Right cardiac atrium (tissue), 5 donors: Measurements from ENCODE around the gene RC3H2. TPM values are rescaled to one million over a fixed set of nuclear protein-coding genes. Genes with fewer than 3 reads are reported as not detected.
"Not testable (repeated sequence)": the region's sequence is repeated elsewhere in the genome, so short reads cannot be mapped to it uniquely, and the experiment has no call there.

Experiments
- ATAC-seq, 2 donors: fragments of 200-7000 bp; cut with Tn5 transposase; one replicate each; pipeline versions ENCODE4 v1.8.0 to v1.9.1; 2020; ENCODE audit warnings: moderate library complexity in 2 of 2, mild to moderate bottlenecking in 1 of 2
- DNase-seq, 3 donors: peaks; one replicate each; pipeline ENCODE4 v3.0.0-alpha.2; 2020
- H3K27ac ChIP-seq: one replicate; pipeline ENCODE4 v1.5.1; 2013; ENCODE audit warnings: mild to moderate bottlenecking, low read length, control low read depth, moderate library complexity
- H3K27me3 ChIP-seq: one replicate; pipeline ENCODE4 v1.6.1; 2013; ENCODE audit not compliant: control insufficient read depth, insufficient read depth
- H3K4me1 ChIP-seq: one replicate; pipeline ENCODE4 v1.6.1; 2013; ENCODE audit warnings: low read length; ENCODE audit not compliant: control insufficient read depth, insufficient read depth
- H3K4me3 ChIP-seq: one replicate; pipeline ENCODE4 v1.5.1; 2013; ENCODE audit warnings: low read length, control low read depth
- H3K9me3 ChIP-seq: one replicate; pipeline ENCODE4 v1.6.1; 2013; ENCODE audit warnings: low read length; ENCODE audit not compliant: control insufficient read depth
- WGBS: extraction: QIAGEN DNeasy Blood & Tissue Kit; methylation state at CpG from one replicate; pipeline ENCODE4 v1.1.7; 2013; 5-methylcytosine and 5-hydroxymethylcytosine counted together
- intact Hi-C, 4 donors: fragments of 100-400 bp; cut with DNase I; formaldehyde crosslinking; loops; one replicate each; pipeline versions ENCODE4 v1.11.0 to v1.14.0; 2022 to 2023
- polyA plus RNA-seq: library from polyadenylated mRNA; stranded (reverse); fragments of 200-250 nt; gene quantifications from one replicate; pipeline ENCODE4 v1.2.3, GENCODE V29; 2013
- total RNA-seq, 4 donors: library from RNA; stranded (reverse); fragmentation: NEBNext Ultra II Directional; extraction: Animal tissue kit (Norgen Biotek cat#: 25700); gene quantifications; one replicate each; pipeline ENCODE4 v1.2.1, GENCODE V29; 2021
- donor health status: healthy with polysubstance abuse.
- donor health status: DM: no; HTN: yes; CAD: no.
- donor health status: DM: no; HTN: no; CAD: no.
- donor health status: DM: no; HTN: yes; CAD: no; lungs with severe emphysema.
- donor health status: DM: yes; HTN: yes; CAD: no.

Gene RC3H2
- total and polyA plus RNA-seq, 5 donors = 11.5 to 42.1 (median 38.6) TPM

DNA sequence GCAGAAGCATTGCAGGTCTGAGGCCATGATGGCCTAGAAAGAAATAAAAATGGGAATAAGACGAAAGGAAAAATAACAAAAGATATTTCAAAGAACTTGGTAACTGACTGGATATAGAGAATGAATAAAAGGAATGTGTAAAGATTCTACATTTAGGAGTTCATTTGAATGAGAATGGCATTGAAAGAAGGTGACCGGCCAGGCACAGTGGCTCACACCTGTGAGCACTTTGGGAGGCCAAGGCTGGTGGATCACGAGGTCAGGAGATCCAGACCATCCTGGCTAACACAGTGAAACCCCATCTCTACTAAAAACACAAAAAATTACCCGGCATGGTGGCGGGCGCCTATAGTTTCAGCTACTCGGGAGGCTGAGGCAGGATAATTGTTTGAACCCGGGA is 17.6 kb upstream of the RC3H2 start:
- intact Hi-C loops = no loop called here
- Histone ChIP-seq H3K4me1 (no peaks in the 10 kb centered on the region), H3K9me3 (no peaks in the 10 kb centered on the region), H3K4me3 (no peak overlapping the region), H3K27ac (no peak overlapping the region), H3K27me3 (no peaks in the 10 kb centered on the region)
- DNase-seq (no peak), ATAC-seq (no peak)
- 90% methylated on average over 8 of the region's 8 CpGs for WGBS

DNA sequence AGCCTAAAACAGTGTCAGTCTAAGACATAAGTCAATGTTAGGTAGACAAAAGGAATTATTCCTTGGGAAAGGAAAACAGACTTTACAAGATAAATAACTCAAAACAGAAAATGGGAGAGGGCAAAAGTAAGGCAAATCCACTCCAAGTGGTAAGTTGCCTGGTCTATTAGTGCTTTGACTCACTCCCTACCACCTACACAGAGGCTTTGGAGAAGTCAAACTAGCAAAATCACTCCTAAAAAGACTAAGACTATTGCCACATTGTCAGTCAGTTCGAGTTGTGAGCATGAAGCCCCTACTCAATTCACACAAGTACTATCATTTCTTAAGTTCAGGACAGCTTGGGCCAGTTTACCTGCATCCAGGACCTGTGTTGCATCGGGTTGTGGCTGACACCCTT is 13.2 kb upstream of the RC3H2 start:
- H3K4me1 ChIP-seq = no peaks in the 10 kb centered on the region
- H3K4me3 ChIP-seq = no peak overlapping the region
- ATAC-seq = no peak
- H3K27ac ChIP-seq = no peak overlapping the region
- DNase-seq = no peak
- no peaks in the 10 kb centered on the region for H3K27me3 ChIP-seq
- intact Hi-C loops = no loop called here
- H3K9me3 ChIP-seq = no peaks in the 10 kb centered on the region
- 86% methylated on average over 2 of the region's 2 CpGs for WGBS

DNA sequence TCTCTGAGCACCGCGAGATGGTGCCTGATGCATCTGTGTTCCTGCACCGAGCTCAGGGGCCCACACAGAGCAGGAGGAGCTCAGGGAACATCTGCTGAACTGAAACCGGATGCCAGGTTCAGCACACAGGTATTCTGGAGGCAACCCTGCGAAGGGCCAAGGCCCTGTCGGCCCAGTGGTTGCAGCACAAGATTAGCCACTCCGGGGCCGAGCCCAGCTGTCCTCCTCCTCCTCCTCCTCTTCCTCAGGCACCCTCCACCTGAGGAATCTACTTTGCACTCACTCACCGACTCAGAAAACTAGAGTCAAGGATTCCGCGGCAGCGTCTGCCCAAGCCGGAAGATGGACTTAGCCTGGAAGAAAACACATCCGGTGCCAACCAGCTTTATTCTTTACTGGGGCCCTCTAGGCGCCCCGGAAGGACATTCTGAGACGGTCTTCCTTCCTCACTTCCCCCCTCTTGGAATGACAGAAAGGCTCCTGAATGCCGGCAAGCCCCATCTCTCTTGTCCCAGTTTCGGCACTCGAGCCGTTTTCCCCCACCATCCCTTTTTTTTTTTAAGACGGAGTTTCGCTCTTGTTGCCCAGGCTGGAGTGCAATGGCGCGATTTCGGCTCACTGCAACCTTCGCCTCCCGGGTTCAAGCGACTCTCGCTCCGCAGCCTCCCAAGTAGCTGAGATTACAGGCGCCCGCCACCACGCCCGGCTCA is 8.0 kb upstream of the RC3H2 start, which contains the start of gene ZBTB6:
TSS of gene ZBTB6 (minus strand) at position 360 of the 710 bp plus-strand sequence. CDS start 1,251 bp downstream, outside the sequence.
- Histone ChIP-seq H3K27me3 (no peaks in the 10 kb centered on the region), H3K4me3 (peak within 1 kb of the TSS; percentile 97), H3K4me1 (no peaks in the 10 kb centered on the region), H3K9me3 (no peaks in the 10 kb centered on the region), H3K27ac (peak within 1 kb of the TSS; percentile 95)
- DNase-seq (peak; percentile 69 to 84 (median 78)), ATAC-seq (peak; percentile 98)
- intact Hi-C loops = no loop called here
- under 1% methylated on average over 35 of the region's 35 CpGs for WGBS

DNA sequence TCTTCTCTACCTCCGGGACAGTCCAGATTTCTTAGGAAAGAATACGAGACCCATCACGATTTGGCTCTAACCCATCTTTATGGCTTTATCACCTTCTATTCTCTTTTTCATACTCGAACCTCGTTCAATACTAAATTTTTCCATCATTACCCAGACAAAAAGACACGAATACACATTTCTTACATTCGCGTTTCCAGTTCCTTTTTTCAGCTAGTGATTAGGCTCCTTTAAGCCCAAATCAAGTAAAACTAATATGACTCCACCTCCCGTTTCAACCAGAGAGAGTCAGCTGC is 7.5 kb upstream of the RC3H2 start:
- 4% methylated on average over 9 of the region's 9 CpGs for WGBS
- intact Hi-C loops = no loop called here
- no peak for DNase-seq
- Histone ChIP-seq H3K9me3 (no peaks in the 10 kb centered on the region), H3K27me3 (no peaks in the 10 kb centered on the region), H3K27ac (peak overlapping the region; percentile 95), H3K4me1 (no peaks in the 10 kb centered on the region), H3K4me3 (peak overlapping the region; percentile 97)
- ATAC-seq = no peak

DNA sequence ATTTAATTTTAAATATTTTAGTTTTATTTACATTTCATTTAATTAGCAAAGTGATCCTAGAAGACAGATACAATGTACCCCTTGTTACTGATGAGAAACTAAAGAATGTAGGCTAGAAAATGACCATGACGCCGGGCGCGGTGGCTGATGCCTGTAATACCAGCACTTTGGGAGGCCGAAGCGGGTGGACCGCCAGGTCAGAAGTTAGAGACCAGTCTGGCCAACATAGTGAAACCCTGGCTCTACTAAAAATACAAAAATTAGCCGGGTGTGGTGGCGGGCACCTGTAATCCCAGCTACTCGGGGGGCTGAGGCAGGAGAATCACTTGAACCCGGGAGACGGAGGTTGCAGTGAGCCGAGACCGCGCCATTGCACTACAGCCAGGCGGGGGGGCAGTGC is 963 bp upstream of the RC3H2 start:
- H3K27ac ChIP-seq, H3K9me3 ChIP-seq, ATAC-seq, H3K4me1 ChIP-seq, H3K4me3 ChIP-seq, intact Hi-C loops, H3K27me3 ChIP-seq: not testable (repeated sequence)
- WGBS = 94% methylated on average over 16 of the region's 16 CpGs
- peak in 1 of 3 donors; percentile 65 for DNase-seq

DNA sequence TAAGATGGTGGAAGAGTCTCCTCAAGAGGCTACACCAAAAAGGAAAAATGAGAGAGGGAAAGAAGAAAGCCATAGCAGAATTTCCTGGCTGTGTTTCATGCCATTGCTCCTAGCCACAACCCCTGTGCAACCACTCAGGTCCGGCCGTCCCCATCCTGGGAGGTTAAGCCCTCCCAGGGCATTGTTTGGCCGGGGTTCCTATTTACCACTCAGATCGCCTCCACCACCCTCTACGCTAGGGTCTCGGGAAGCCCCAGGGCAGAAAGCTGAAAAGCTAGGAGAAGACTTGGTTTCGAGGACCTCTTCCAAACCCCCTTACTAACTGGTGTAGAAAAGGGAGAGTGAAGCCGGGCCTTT is 715 bp downstream of the RC3H2 start:
- intact Hi-C loops = no loop called here
- peak overlapping the region; percentile 93 for H3K27ac ChIP-seq
- WGBS = under 1% methylated on average over 8 of the region's 8 CpGs
- H3K9me3 ChIP-seq = no peaks in the 10 kb centered on the region
- H3K4me3 ChIP-seq = peak overlapping the region; percentile 92
- no peaks in the 10 kb centered on the region for H3K27me3 ChIP-seq
- no peaks in the 10 kb centered on the region for H3K4me1 ChIP-seq
- peak; percentile 47 to 62 for ATAC-seq
- DNase-seq = peak in 1 of 3 donors; percentile 35

GRCh38 chr9:122900791-122901190 is 4.4 kb downstream of the RC3H2 start:
- Histone ChIP-seq H3K4me1 (peaks cover 2% of the 10 kb centered on the region), H3K9me3 (no peaks in the 10 kb centered on the region), H3K27ac (no peak overlapping the region), H3K4me3 (peak overlapping the region; percentile 20), H3K27me3 (no peaks in the 10 kb centered on the region)
- WGBS = 58% methylated on average over 2 of the region's 2 CpGs
- no peak for ATAC-seq
- no peak for DNase-seq
- intact Hi-C loops = no loop called here

- WGBS = 99% methylated on average over 1 of the region's 1 CpG
- ATAC-seq = no peak
- no peaks in the 10 kb centered on the region for H3K9me3 ChIP-seq
- H3K4me3 ChIP-seq = no peak overlapping the region
- DNase-seq = no peak
- H3K27me3 ChIP-seq = no peaks in the 10 kb centered on the region
- intact Hi-C loops = no loop called here
- no peak overlapping the region for H3K27ac ChIP-seq
- peaks cover 2% of the 10 kb centered on the region for H3K4me1 ChIP-seq
Measured at GRCh38 chr9:122897969-122898368, 7.2 kb downstream of the RC3H2 start.

- H3K27me3 ChIP-seq = no peaks in the 10 kb centered on the region
- ATAC-seq = no peak
- intact Hi-C loops = no loop called here
- no peak overlapping the region for H3K27ac ChIP-seq
- H3K4me1 ChIP-seq = no peaks in the 10 kb centered on the region
- no peak overlapping the region for H3K4me3 ChIP-seq
- DNase-seq = no peak
- WGBS = 61% methylated on average over 3 of the region's 3 CpGs
- H3K9me3 ChIP-seq = no peaks in the 10 kb centered on the region
Measured at GRCh38 chr9:122888480-122888879, 16.7 kb downstream of the RC3H2 start.

DNA sequence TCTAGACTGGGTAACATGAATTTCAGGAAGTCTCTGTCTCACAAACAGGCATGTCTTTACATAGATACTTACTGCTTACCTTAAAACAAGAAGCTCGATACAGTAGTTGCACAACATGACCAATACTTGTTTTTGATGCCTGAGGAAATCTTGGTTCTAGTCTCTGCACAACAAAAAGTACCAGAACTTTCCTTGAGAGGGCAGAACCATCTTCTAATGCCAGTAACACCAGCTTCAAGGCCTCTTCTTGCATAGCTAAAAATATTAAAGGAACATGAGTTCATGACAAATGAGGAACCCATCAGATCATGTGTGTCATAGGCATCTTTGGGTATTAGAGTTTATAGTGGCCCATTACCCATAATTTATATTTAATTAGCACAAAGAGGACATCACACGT is 22.0 kb downstream of the RC3H2 start:
- no peaks in the 10 kb centered on the region for H3K4me1 ChIP-seq
- H3K27ac ChIP-seq = no peak overlapping the region
- ATAC-seq = no peak
- no peaks in the 10 kb centered on the region for H3K9me3 ChIP-seq
- no peaks in the 10 kb centered on the region for H3K27me3 ChIP-seq
- DNase-seq = no peak
- WGBS = 92% methylated on average over 2 of the region's 2 CpGs
- intact Hi-C loops = no loop called here
- no peak overlapping the region for H3K4me3 ChIP-seq

DNA sequence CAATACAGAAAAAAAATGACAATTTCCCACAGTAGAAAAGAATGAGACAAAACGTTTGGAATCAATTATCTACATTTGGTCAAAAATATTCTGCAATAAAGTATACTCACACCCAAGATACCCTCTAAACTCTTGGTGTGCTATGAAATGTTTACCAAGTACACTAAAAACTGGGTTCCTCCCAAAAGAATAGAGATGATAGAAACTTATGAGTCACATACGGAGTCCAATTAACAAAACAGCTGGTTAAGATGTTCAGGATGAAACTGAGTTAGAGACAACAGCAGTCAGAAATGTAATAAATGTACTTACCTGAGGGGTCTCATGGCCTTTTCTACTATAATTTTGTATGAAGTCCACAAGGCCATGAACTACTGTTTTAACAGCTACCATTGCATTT is 25.7 kb downstream of the RC3H2 start:
- Histone ChIP-seq H3K4me3 (no peak overlapping the region), H3K4me1 (no peaks in the 10 kb centered on the region), H3K9me3 (no peaks in the 10 kb centered on the region), H3K27me3 (no peaks in the 10 kb centered on the region), H3K27ac (no peak overlapping the region)
- intact Hi-C loops = no loop called here
- ATAC-seq (no peak), DNase-seq (no peak)
- 77% methylated on average over 2 of the region's 2 CpGs for WGBS

DNA sequence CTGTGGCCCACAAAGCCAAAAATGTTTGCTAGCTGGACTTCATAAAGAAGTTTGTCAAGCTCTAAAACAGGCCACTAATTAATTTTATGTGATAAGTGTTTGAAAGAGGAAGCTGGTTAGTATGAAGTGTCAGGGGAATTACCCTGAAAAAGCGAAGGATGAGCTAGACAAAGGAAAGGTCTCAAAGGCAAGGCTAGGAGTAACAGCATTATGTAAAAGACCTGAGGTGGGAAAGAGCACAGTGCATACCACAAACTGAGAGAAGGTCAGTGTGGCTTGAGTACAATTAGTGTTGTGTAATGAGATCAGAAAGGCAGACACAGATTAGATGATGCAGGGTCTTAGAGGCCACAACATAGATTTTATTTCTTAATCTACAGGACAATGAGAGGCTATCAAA is 29.6 kb downstream of the RC3H2 start:
- no peaks in the 10 kb centered on the region for H3K27me3 ChIP-seq
- no peaks in the 10 kb centered on the region for H3K9me3 ChIP-seq
- ATAC-seq = no peak
- no peak for DNase-seq
- H3K4me1 ChIP-seq = no peaks in the 10 kb centered on the region
- WGBS = 86% methylated on average over 1 of the region's 1 CpG
- intact Hi-C loops = no loop called here
- H3K4me3 ChIP-seq = no peak overlapping the region
- H3K27ac ChIP-seq = no peak overlapping the region
